Sigmoid colon (tissue), 4 donors: ENCODE results near the gene PLPPR2.

Experiments
- EP300 ChIP-seq, 4 donors: sonication (generic); formaldehyde crosslinking; IDR thresholded peaks; one replicate each; pipeline ENCODE4 v1.6.1; 2017; ENCODE audit warnings: antibody characterized with exemption in 4 of 4
- POLR2A ChIP-seq, 2 donors: fragments of 450-650 bp; IDR thresholded peaks; one replicate each; pipeline ENCODE4 v1.6.1; 2016; ENCODE audit warnings: antibody characterized with exemption in 2 of 2, mild to moderate bottlenecking in 2 of 2, moderate library complexity in 2 of 2
- TF ChIP-seq, protein P1 (sequence below), 4 experiments: fragments of 450-650 bp in 3 of 4; fragments of 200-600 bp in 1 of 4; IDR thresholded peaks; one replicate each; pipeline ENCODE4 v1.5.1; 2016 to 2019; ENCODE audit warnings: antibody characterized with exemption in 4 of 4, mild to moderate bottlenecking in 3 of 4, moderate library complexity in 2 of 4

DNA sequence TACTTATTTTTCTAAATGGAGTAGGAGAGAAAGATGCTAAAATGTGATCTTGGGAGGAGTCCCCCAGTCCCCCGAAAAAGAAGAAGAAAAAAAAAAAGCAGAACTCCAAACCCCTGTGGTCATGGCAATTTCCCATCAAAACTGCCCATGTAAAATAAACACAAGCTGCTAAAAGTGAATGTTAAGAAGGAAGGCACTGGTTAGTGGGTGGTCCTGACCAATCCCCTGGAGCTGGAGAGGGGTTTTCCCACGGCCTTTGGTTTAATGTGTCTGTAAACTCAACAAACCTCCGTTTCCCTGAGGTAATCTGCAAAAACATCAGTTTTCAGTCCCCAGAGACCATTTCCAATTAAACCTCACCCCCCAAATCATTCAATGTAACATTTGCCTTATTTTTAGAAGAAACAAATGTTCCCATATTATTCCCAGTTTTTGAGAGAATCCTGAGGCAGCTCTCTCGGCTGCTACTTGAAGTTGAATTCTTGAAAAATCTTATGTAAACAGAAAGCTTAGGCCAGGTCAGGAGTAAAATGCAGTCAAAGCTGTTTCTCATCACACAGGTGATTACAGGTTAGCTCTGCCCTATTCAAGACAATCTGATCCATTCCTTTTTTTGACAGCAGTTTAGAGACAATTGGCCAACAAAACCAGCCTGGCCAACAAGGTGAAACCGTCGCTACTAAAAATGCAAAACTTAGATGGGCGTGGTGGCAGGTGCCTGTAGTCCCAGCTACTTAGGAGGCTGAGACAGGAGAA, 32.8 kb upstream of the PLPPR2 start:
- TF ChIP-seq POLR2A (IDR thresholded peaks at IDR 0.05) (no peak), EP300 (IDR thresholded peaks at IDR 0.05) (no peak)
- TF ChIP-seq, protein P1, sequence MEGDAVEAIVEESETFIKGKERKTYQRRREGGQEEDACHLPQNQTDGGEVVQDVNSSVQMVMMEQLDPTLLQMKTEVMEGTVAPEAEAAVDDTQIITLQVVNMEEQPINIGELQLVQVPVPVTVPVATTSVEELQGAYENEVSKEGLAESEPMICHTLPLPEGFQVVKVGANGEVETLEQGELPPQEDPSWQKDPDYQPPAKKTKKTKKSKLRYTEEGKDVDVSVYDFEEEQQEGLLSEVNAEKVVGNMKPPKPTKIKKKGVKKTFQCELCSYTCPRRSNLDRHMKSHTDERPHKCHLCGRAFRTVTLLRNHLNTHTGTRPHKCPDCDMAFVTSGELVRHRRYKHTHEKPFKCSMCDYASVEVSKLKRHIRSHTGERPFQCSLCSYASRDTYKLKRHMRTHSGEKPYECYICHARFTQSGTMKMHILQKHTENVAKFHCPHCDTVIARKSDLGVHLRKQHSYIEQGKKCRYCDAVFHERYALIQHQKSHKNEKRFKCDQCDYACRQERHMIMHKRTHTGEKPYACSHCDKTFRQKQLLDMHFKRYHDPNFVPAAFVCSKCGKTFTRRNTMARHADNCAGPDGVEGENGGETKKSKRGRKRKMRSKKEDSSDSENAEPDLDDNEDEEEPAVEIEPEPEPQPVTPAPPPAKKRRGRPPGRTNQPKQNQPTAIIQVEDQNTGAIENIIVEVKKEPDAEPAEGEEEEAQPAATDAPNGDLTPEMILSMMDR (IDR thresholded peaks at IDR 0.05): no peak
